ENCODE data around the gene ARMH3.

GRCh38 chr10:101840741-101841453 lies 215.1 kb downstream of the ARMH3 start:
- TF ChIP-seq GATA3 (IDR thresholded peaks at IDR 0.05; ENCODE audit: low read depth, low read length) (no peak), GATA2 (IDR thresholded peaks at IDR 0.05; ENCODE audit: low read depth, low read length) (no peak)

All from SH-SY5Y (cell line).